GM12878 (cell line): Measurements from ENCODE around the gene PPP2R1A. TPM values are rescaled to one million over a fixed set of nuclear protein-coding genes. Genes with fewer than 3 reads are reported as not detected.

Source experiments
- BCL11A ChIP-seq: IDR thresholded peaks from 2 replicates; pipeline ENCODE4 v1.6.1; 2011; ENCODE audit warnings: low read depth, low read length
- CHD2 ChIP-seq: IDR thresholded peaks from 2 replicates; pipeline ENCODE4 v1.6.1; 2011; ENCODE audit warnings: low read depth, low read length, improper control_type of control experiment, borderline replicate concordance
- CREB1 ChIP-seq: IDR thresholded peaks from 2 replicates; pipeline ENCODE4 v1.6.1; 2012; ENCODE audit warnings: low read depth, mild to moderate bottlenecking, inconsistent platforms
- EP300 ChIP-seq, 2 experiments: fragments of 150-350 bp in 1 of 2; IDR thresholded peaks; 2 replicates each; pipeline ENCODE4 v1.6.1; 2011 to 2012; ENCODE audit warnings: low read depth in 2 of 2, low read length in 2 of 2, borderline replicate concordance in 1 of 2, improper control_type of control experiment in 1 of 2, inconsistent platforms in 1 of 2; ENCODE audit not compliant: control insufficient read depth in 1 of 2
- EZH2 ChIP-seq: IDR thresholded peaks from 2 replicates; pipeline ENCODE4 v1.6.1; 2012; ENCODE audit warnings: low read depth, mild to moderate bottlenecking, control low read depth, inconsistent platforms, low read length, borderline replicate concordance; ENCODE audit not compliant: control insufficient read depth
- HDAC6 ChIP-seq: fragments of 200-600 bp; sonication (generic); IDR thresholded peaks from one replicate; pipeline ENCODE4 v1.8.0; 2017; ENCODE audit warnings: antibody characterized with exemption; ENCODE audit not compliant: unreplicated experiment
- HDGF ChIP-seq: fragments of 450-650 bp; IDR thresholded peaks from 2 replicates; pipeline ENCODE4 v1.6.1; 2016; ENCODE audit warnings: antibody characterized with exemption
- IKZF1 ChIP-seq: fragments of 450-650 bp; conservative IDR thresholded peaks from 2 replicates; pipeline ENCODE4 v1.6.1; 2017; ENCODE audit warnings: antibody characterized with exemption, mild to moderate bottlenecking
- LARP7 ChIP-seq: fragments of 450-650 bp; IDR thresholded peaks from 2 replicates; pipeline ENCODE4 v1.6.1; 2017; ENCODE audit warnings: mild to moderate bottlenecking
- MEF2A ChIP-seq: IDR thresholded peaks from 2 replicates; pipeline ENCODE4 v1.6.1; 2011; ENCODE audit warnings: low read depth, mild to moderate bottlenecking, low read length, moderate library complexity; ENCODE audit not compliant: insufficient read depth
- NR2C1 ChIP-seq: fragments of 450-650 bp; IDR thresholded peaks from 2 replicates; pipeline ENCODE4 v1.6.1; 2017; ENCODE audit warnings: antibody characterized with exemption, mild to moderate bottlenecking, moderate library complexity
- RAD51 ChIP-seq: fragments of 450-650 bp; IDR thresholded peaks from 2 replicates; pipeline ENCODE4 v1.6.1; 2016; ENCODE audit warnings: moderate library complexity, mild to moderate bottlenecking, inconsistent platforms
- RB1 ChIP-seq: fragments of 450-650 bp; formaldehyde crosslinking; IDR thresholded peaks from 2 replicates; pipeline ENCODE4 v1.6.1; 2017; ENCODE audit warnings: mild to moderate bottlenecking, borderline replicate concordance
- RFX5 ChIP-seq: IDR thresholded peaks from 2 replicates; pipeline ENCODE4 v1.6.1; 2011; ENCODE audit warnings: low read depth, low read length, improper control_type of control experiment
- SMC3 ChIP-seq: IDR thresholded peaks from 2 replicates; pipeline ENCODE4 v1.6.1; 2011; ENCODE audit warnings: low read length, improper control_type of control experiment, borderline replicate concordance
- SPI1 ChIP-seq: IDR thresholded peaks from 2 replicates; pipeline ENCODE4 v1.6.1; 2011; ENCODE audit warnings: low read depth, mild to moderate bottlenecking, low read length, moderate library complexity, borderline replicate concordance; ENCODE audit not compliant: insufficient read depth
- SUPT20H ChIP-seq: IDR thresholded peaks from 2 replicates; pipeline ENCODE4 v1.6.1; 2011; ENCODE audit warnings: low read depth, mild to moderate bottlenecking, low read length, moderate library complexity, borderline replicate concordance; ENCODE audit not compliant: control insufficient read depth
- SUZ12 ChIP-seq: fragments of 200-600 bp; sonication (generic); IDR thresholded peaks from one replicate; pipeline ENCODE4 v1.6.1; 2018; ENCODE audit warnings: antibody characterized with exemption, mild to moderate bottlenecking; ENCODE audit not compliant: unreplicated experiment
- TBL1XR1 ChIP-seq: IDR thresholded peaks from 2 replicates; pipeline ENCODE4 v1.6.1; 2012; ENCODE audit warnings: low read depth, low read length, improper control_type of control experiment
- polyA plus RNA-seq, 11 experiments: library from polyadenylated mRNA; depleted of rRNA in 4 of 11; unstranded in 6 of 11; stranded (reverse) in 5 of 11; fragments of >200 nt; fragmentation: Nextera tagmentation in 4 of 11; fragmentation: Illumina TruSeq in 1 of 11; extraction: Ambion mirVana in 4 of 11; extraction: Trizol in 1 of 11; gene quantifications; 1 replicate in 1 of 11; 2 replicates in 10 of 11; pipeline versions ENCODE4 v1.2.1 to v1.2.3, GENCODE V29; 2011 to 2016; ENCODE audit warnings: inconsistent platforms in 2 of 11, missing spikeins in 2 of 11, low read depth in 1 of 11
- total RNA-seq, 4 experiments: library from RNA; depleted of rRNA in 3 of 4; stranded (reverse); fragments of >200 nt in 3 of 4; fragmentation: Illumina TruSeq in 1 of 4; extraction: Trizol in 1 of 4; gene quantifications; 2 replicates each; pipeline versions ENCODE4 v1.2.1 to v1.2.3, GENCODE V29; 2013 to 2021
- TF ChIP-seq, protein P1 (sequence below): fragments of 450-650 bp; formaldehyde crosslinking; IDR thresholded peaks from 2 replicates; pipeline ENCODE4 v1.4.0; 2020; ENCODE audit warnings: mild to moderate bottlenecking, moderate library complexity
- TF ChIP-seq, protein P2 (sequence below): IDR thresholded peaks from 2 replicates; pipeline ENCODE4 v1.6.1; 2012; ENCODE audit warnings: low read depth, low read length, improper control_type of control experiment
- TF ChIP-seq, protein P3 (sequence below): IDR thresholded peaks from 2 replicates; pipeline ENCODE4 v1.6.1; 2012; ENCODE audit warnings: low read depth, low read length, improper control_type of control experiment
- TF ChIP-seq, protein P4 (sequence below): IDR thresholded peaks from 2 replicates; pipeline ENCODE4 v1.6.1; 2012; ENCODE audit warnings: low read length, inconsistent platforms

The PPP2R1A gene
- total and polyA plus RNA-seq, 10 of the 15 experiments (the other 5 are each of a cell fraction or from before 2014, with no cell fraction given): 16.0 to 359 (median 140) TPM

DNA sequence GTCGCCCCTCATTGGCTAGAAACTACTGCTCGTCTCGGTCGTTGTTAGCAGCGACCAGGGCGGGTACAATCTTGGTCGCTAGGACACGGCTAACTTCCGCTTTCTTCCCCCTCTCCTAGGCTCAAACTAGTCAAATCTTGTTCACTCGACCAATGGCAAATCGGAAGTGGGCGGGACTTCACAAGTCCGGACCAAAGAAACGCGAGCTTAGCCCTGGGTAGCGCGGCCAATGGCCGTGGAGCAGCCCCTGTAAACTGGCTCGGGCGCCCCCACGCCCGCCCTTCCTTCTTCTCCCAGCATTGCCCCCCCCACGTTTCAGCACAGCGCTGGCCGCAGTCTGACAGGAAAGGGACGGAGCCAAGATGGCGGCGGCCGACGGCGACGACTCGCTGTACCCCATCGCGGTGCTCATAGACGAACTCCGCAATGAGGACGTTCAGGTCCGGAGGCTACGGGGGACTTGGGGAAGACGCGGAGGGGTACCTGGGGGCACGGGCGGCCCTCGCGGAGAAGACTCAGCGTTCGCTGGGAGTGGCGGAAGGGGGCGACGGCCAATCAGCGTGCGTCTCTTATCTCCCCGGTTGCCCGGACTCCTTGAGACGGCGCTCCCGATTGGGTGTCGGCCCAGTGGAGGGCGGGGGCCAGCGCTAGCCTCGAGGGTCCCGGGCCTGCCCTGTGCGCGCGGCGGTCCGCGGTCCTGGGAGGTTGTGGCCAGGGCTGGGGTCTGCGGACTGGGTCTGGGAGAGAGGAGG is at the start of gene PPP2R1A (continued):
- TF ChIP-seq EP300 (IDR thresholded peaks at IDR 0.05; ENCODE audit: borderline replicate concordance in 1 of 2, control insufficient read depth in 1 of 2, low read depth in 2 of 2, low read length in 2 of 2) (no peak), MEF2A (0 out of 2 replicates have a peak, but pooled peaks have one; percentile 16), RFX5 (no peak), LARP7 (peak; percentile 86), TBL1XR1 (no peak), EZH2 (no peak), CHD2 (peak; percentile 88; the same call in 1 of the 2 replicates), HDGF (peak; percentile 81; the same call in 1 of the 2 replicates), HDAC6 (no peak), SUZ12 (no peak), SMC3 (no peak), IKZF1 (peak; percentile 84), RAD51 (no peak), NR2C1 (no peak; the same call in 1 of the 2 replicates), RB1 (peak; percentile 89), SPI1 (peak; percentile 35; the same call in 1 of the 2 replicates), SUPT20H (no peak), BCL11A (no peak), CREB1 (peak; percentile 52; the same call in 1 of the 2 replicates)
- TF ChIP-seq, protein P1, sequence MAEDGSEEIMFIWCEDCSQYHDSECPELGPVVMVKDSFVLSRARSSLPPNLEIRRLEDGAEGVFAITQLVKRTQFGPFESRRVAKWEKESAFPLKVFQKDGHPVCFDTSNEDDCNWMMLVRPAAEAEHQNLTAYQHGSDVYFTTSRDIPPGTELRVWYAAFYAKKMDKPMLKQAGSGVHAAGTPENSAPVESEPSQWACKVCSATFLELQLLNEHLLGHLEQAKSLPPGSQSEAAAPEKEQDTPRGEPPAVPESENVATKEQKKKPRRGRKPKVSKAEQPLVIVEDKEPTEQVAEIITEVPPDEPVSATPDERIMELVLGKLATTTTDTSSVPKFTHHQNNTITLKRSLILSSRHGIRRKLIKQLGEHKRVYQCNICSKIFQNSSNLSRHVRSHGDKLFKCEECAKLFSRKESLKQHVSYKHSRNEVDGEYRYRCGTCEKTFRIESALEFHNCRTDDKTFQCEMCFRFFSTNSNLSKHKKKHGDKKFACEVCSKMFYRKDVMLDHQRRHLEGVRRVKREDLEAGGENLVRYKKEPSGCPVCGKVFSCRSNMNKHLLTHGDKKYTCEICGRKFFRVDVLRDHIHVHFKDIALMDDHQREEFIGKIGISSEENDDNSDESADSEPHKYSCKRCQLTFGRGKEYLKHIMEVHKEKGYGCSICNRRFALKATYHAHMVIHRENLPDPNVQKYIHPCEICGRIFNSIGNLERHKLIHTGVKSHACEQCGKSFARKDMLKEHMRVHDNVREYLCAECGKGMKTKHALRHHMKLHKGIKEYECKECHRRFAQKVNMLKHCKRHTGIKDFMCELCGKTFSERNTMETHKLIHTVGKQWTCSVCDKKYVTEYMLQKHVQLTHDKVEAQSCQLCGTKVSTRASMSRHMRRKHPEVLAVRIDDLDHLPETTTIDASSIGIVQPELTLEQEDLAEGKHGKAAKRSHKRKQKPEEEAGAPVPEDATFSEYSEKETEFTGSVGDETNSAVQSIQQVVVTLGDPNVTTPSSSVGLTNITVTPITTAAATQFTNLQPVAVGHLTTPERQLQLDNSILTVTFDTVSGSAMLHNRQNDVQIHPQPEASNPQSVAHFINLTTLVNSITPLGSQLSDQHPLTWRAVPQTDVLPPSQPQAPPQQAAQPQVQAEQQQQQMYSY (CRISPR knock-in tag): no peak
- TF ChIP-seq, protein P2, sequence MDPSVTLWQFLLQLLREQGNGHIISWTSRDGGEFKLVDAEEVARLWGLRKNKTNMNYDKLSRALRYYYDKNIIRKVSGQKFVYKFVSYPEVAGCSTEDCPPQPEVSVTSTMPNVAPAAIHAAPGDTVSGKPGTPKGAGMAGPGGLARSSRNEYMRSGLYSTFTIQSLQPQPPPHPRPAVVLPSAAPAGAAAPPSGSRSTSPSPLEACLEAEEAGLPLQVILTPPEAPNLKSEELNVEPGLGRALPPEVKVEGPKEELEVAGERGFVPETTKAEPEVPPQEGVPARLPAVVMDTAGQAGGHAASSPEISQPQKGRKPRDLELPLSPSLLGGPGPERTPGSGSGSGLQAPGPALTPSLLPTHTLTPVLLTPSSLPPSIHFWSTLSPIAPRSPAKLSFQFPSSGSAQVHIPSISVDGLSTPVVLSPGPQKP: peak; percentile 79
- TF ChIP-seq, protein P3, sequence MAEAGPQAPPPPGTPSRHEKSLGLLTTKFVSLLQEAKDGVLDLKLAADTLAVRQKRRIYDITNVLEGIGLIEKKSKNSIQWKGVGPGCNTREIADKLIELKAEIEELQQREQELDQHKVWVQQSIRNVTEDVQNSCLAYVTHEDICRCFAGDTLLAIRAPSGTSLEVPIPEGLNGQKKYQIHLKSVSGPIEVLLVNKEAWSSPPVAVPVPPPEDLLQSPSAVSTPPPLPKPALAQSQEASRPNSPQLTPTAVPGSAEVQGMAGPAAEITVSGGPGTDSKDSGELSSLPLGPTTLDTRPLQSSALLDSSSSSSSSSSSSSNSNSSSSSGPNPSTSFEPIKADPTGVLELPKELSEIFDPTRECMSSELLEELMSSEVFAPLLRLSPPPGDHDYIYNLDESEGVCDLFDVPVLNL: no peak
- TF ChIP-seq, protein P4, sequence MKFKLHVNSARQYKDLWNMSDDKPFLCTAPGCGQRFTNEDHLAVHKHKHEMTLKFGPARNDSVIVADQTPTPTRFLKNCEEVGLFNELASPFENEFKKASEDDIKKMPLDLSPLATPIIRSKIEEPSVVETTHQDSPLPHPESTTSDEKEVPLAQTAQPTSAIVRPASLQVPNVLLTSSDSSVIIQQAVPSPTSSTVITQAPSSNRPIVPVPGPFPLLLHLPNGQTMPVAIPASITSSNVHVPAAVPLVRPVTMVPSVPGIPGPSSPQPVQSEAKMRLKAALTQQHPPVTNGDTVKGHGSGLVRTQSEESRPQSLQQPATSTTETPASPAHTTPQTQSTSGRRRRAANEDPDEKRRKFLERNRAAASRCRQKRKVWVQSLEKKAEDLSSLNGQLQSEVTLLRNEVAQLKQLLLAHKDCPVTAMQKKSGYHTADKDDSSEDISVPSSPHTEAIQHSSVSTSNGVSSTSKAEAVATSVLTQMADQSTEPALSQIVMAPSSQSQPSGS: no peak
